Right lobe of liver (tissue), 6 donors: ENCODE results near the gene KRT17. TPM values are rescaled to one million over a fixed set of nuclear protein-coding genes. Genes with fewer than 3 reads are reported as not detected.

Experiments used
- ATAC-seq, 4 donors: fragments of 200-7000 bp; cut with Tn5 transposase; one replicate each; pipeline ENCODE4 v1.9.1; 2020; ENCODE audit warnings: mild to moderate bottlenecking in 4 of 4, moderate library complexity in 4 of 4
- DNase-seq, 3 donors: peaks; one replicate each; pipeline ENCODE4 v3.0.0-alpha.2; 2020
- H3K27ac ChIP-seq, 3 donors: fragments of 200-600 bp; one replicate each; pipeline ENCODE4 v1.8.0; 2022
- H3K27me3 ChIP-seq, 2 donors: fragments of 200-600 bp; one replicate each; pipeline ENCODE4 v1.8.0; 2022
- H3K36me3 ChIP-seq, 4 donors: fragments of 200-600 bp; sonication (generic) in 1 of 4; one replicate each; pipeline versions ENCODE4 v1.5.1 to v1.8.0; 2017 to 2022; ENCODE audit warnings: control low read depth in 1 of 4
- H3K4me1 ChIP-seq, 4 donors: fragments of 200-600 bp; sonication (generic) in 1 of 4; one replicate each; pipeline versions ENCODE4 v1.5.1 to v1.8.0; 2017 to 2022; ENCODE audit warnings: control low read depth in 1 of 4
- H3K4me3 ChIP-seq, 3 donors: fragments of 200-600 bp; one replicate each; pipeline ENCODE4 v1.8.0; 2022
- H3K9me3 ChIP-seq, 4 donors: fragments of 200-600 bp; sonication (generic) in 1 of 4; one replicate each; pipeline versions ENCODE4 v1.5.1 to v1.8.0; 2017 to 2022; ENCODE audit warnings: control low read depth in 1 of 4
- POLR2A ChIP-seq: fragments of 450-650 bp; IDR thresholded peaks from one replicate; pipeline ENCODE4 v1.6.1; 2017; ENCODE audit warnings: antibody characterized with exemption, mild to moderate bottlenecking
- WGBS: methylation state at CpG from one replicate; pipeline ENCODE4 v1.1.6; 2018; ENCODE audit warnings: low coverage, low lambda C conversion rate; ENCODE audit not compliant: insufficient coverage; ENCODE audit errors: missing lambda C conversion rate; 5-methylcytosine and 5-hydroxymethylcytosine counted together
- intact Hi-C, 2 donors: fragments of 100-400 bp; cut with DNase I; formaldehyde crosslinking; loops; one replicate each; pipeline versions ENCODE4 v1.11.2 to v1.14.1; 2022
- total RNA-seq, 6 experiments: library from RNA; depleted of rRNA in 2 of 6; stranded (reverse); fragments of >200 nt in 2 of 6; fragmentation: NEBNext Ultra II Directional in 3 of 6; extraction: Animal tissue kit (Norgen Biotek cat#: 25700) in 3 of 6; gene quantifications; one replicate each; pipeline versions ENCODE4 v1.1.0 to v1.2.4, GENCODE V29; 2016 to 2023
- TF ChIP-seq, protein P1 (sequence below), 4 donors: fragments of 200-600 bp in 3 of 4; fragments of 450-650 bp in 1 of 4; IDR thresholded peaks; one replicate each; pipeline versions ENCODE4 v1.5.1 to v1.8.0; 2016 to 2022; ENCODE audit warnings: antibody characterized with exemption in 4 of 4, mild to moderate bottlenecking in 2 of 4
- donor health status: DM: no; HTN: yes; CAD: no.
- donor health status: DM: no; HTN: no; CAD: no.
- donor health status: DM: no; HTN: no; CAD: no.
- donor health status: DM: no; HTN: yes; CAD: no.
- donor health status: DM: no; HTN: yes; CAD: no.

The KRT17 gene
- total RNA-seq, 6 experiments from 2014 or later = not detected

GRCh38 chr17:41654678-41655607, 30.6 kb upstream of the KRT17 start:
- no peaks in the 10 kb centered on the region for H3K4me1 ChIP-seq
- H3K27ac ChIP-seq = no peak overlapping the region
- WGBS = 52% methylated on average over 12 of the region's 24 CpGs
- no peak for DNase-seq
- no peaks in the 10 kb centered on the region for H3K36me3 ChIP-seq
- H3K9me3 ChIP-seq = no peaks in the 10 kb centered on the region
- TF ChIP-seq, protein P1, sequence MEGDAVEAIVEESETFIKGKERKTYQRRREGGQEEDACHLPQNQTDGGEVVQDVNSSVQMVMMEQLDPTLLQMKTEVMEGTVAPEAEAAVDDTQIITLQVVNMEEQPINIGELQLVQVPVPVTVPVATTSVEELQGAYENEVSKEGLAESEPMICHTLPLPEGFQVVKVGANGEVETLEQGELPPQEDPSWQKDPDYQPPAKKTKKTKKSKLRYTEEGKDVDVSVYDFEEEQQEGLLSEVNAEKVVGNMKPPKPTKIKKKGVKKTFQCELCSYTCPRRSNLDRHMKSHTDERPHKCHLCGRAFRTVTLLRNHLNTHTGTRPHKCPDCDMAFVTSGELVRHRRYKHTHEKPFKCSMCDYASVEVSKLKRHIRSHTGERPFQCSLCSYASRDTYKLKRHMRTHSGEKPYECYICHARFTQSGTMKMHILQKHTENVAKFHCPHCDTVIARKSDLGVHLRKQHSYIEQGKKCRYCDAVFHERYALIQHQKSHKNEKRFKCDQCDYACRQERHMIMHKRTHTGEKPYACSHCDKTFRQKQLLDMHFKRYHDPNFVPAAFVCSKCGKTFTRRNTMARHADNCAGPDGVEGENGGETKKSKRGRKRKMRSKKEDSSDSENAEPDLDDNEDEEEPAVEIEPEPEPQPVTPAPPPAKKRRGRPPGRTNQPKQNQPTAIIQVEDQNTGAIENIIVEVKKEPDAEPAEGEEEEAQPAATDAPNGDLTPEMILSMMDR (IDR thresholded peaks at IDR 0.05) = no peak
- TF ChIP-seq POLR2A = no peak
- intact Hi-C loops = loop anchor here (10.0 kb wide), 3 partner anchors 100 to 850 kb away; no protein-coding TSS in a partner anchor
- ATAC-seq = no peak
- H3K4me3 ChIP-seq = no peak overlapping the region
- H3K27me3 ChIP-seq = no peaks in the 10 kb centered on the region

GRCh38 chr17:41653892-41654677, 29.7 kb upstream of the KRT17 start:
- DNase-seq (no peak), ATAC-seq (peak in 3 of 4 donors; percentile 10 to 29 (median 12))
- Histone ChIP-seq H3K9me3 (no peaks in the 10 kb centered on the region), H3K4me1 (no peaks in the 10 kb centered on the region), H3K36me3 (no peaks in the 10 kb centered on the region), H3K27me3 (no peaks in the 10 kb centered on the region), H3K4me3 (no peak overlapping the region), H3K27ac (no peak overlapping the region)
- 63% methylated on average over 1 of the region's 14 CpGs for WGBS
- TF ChIP-seq, protein P1 (IDR thresholded peaks at IDR 0.05) = no peak
- TF ChIP-seq POLR2A = no peak
- intact Hi-C loops = loop anchor here (10.0 kb wide), 3 partner anchors 99 to 849 kb away; no protein-coding TSS in a partner anchor

DNA sequence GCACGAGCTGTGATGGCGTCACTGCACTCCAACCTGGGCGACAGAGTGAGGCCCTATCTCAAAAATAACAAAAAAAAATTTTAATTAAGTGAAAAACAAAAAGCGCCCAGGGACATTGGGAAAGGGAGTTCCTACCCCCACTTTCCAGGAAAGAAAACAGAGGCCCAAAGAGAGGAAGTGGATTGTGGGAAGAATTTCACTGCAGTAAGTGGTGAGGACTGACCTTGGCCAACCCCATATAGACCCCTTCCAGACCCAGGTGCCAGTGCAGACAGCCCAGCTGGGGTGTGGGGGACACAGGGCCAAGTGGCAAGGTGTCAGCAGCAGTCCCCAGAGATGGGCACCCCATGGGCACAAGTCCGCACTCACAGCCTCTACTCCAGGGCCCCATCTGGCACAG, 29.0 kb upstream of the KRT17 start:
- TF ChIP-seq, protein P1 (IDR thresholded peaks at IDR 0.05) = no peak
- no peak for TF ChIP-seq POLR2A
- Histone ChIP-seq H3K9me3 (no peaks in the 10 kb centered on the region), H3K4me3 (no peak overlapping the region), H3K36me3 (no peaks in the 10 kb centered on the region), H3K4me1 (peaks cover 0 to 4% (median 1%) of the 10 kb centered on the region in 4 donors), H3K27me3 (no peaks in the 10 kb centered on the region), H3K27ac (no peak overlapping the region)
- ATAC-seq = no peak
- 68% methylated on average over 4 of the region's 5 CpGs for WGBS
- intact Hi-C loops = loop anchor here (10.0 kb wide), 3 partner anchors 99 to 849 kb away; no protein-coding TSS in a partner anchor
- no peak for DNase-seq

DNA sequence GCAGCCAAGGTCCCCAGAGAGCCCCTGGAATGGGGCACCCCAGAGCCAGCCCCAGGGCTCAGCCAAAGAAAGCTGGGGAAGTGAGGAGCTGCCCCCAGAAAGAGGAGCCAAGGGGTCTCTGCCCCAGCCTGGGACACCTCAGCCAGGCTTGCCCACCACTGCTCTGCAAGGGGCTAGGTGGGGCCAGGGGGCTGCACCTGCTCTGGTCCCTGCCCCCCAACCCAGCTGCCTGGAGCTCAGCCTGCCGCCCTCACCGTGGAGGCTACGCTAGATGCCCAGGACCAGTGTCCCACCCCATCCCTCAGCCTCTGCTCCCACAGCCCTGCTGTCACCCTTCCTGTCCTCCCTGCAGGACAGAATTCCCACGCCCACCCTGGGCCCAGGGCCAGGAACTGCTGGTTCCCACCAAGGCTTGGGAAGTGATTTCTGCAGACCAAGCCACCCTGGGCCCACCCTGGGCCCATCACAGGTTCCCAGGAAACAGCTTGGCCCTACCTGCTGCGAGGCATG, 28.1 kb upstream of the KRT17 start:
- Histone ChIP-seq H3K4me1 (peaks cover 0 to 12% (median 4%) of the 10 kb centered on the region in 4 donors), H3K36me3 (no peaks in the 10 kb centered on the region), H3K4me3 (no peak overlapping the region), H3K27ac (no peak overlapping the region), H3K27me3 (no peaks in the 10 kb centered on the region), H3K9me3 (no peaks in the 10 kb centered on the region)
- intact Hi-C loops = loop anchor here (10.0 kb wide), 3 partner anchors 98 to 848 kb away; no protein-coding TSS in a partner anchor
- no peak for TF ChIP-seq POLR2A
- TF ChIP-seq, protein P1 (IDR thresholded peaks at IDR 0.05) = no peak
- DNase-seq (no peak), ATAC-seq (no peak)
- no CpG with 5 or more reads among the region's 5 CpGs for WGBS
